ENCODE measurements around the gene CNGA4.

DNA sequence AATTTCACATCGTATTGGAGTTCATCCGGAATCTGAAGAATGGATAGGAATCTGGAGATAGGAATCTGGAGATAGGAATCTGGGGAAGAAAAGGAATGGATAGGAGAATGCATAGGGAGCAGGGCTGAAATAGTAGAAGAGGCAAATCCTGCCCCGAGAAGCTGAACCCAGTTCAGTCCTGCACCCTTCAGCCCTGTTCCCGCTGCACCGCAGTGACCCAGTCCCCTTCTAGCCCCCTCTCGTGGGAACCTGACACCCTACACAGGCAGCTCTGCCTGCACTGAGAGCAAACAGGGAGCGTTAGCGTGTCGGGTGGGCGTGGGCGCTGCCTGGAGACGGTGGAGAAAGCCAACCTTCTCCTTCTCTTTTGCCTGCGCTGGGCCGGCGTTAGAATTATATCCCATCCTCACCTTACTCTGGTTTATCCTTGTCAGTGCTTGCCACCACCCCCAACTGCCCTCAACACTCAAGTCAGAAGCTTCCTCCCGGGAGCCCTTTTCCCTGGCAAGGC lies 19.7 kb downstream of the CNGA4 start:
- TF ChIP-seq, protein P1, sequence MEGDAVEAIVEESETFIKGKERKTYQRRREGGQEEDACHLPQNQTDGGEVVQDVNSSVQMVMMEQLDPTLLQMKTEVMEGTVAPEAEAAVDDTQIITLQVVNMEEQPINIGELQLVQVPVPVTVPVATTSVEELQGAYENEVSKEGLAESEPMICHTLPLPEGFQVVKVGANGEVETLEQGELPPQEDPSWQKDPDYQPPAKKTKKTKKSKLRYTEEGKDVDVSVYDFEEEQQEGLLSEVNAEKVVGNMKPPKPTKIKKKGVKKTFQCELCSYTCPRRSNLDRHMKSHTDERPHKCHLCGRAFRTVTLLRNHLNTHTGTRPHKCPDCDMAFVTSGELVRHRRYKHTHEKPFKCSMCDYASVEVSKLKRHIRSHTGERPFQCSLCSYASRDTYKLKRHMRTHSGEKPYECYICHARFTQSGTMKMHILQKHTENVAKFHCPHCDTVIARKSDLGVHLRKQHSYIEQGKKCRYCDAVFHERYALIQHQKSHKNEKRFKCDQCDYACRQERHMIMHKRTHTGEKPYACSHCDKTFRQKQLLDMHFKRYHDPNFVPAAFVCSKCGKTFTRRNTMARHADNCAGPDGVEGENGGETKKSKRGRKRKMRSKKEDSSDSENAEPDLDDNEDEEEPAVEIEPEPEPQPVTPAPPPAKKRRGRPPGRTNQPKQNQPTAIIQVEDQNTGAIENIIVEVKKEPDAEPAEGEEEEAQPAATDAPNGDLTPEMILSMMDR (conservative IDR thresholded peaks at IDR 0.05 in 1 of 2, IDR thresholded peaks at IDR 0.05 in 1 of 2; ENCODE audit: extremely low read depth in 1 of 2, insufficient read depth in 1 of 2, low read depth in 1 of 2, low read length in 2 of 2) = no peak
- TF ChIP-seq EZH2 (IDR thresholded peaks at IDR 0.05; ENCODE audit: borderline replicate concordance, low read length) = peak; percentile 86

Measured in mammary epithelial cell (primary cell).